OCI-LY7 (cell line): ENCODE measurements around the gene KCNIP4. TPM values are rescaled to one million over a fixed set of nuclear protein-coding genes. Genes with fewer than 3 reads are reported as not detected.

ENCODE experiments used
- BruUV-seq: library from RNA; stranded (reverse); fragments of 400-500 nt; replicated peaks from 2 replicates; lab custom pipeline; 2021; lab: Mats Ljungman, UMichigan
- CTCF ChIA-PET: fragments of 300-600 bp; sonication (Branson Sonifier 250); formaldehyde crosslinking; loops from one replicate; lab custom pipeline; 2022; ENCODE audit warnings: antibody characterized with exemption; ENCODE audit not compliant: unreplicated experiment; lab: Charles Lee
- POLR2A ChIA-PET: fragments of 300-600 bp; sonication (Branson Sonifier 250); formaldehyde crosslinking; loops from one replicate; lab custom pipeline; 2022; ENCODE audit warnings: antibody characterized with exemption; lab: Charles Lee
- DNase-seq: peaks from one replicate; pipeline ENCODE4 v3.0.0-alpha.2; 2015; ENCODE audit warnings: low spot score
- H2AFZ ChIP-seq: fragments of 200-600 bp; sonication (generic), shearing (Covaris generic); 2 replicates; pipeline ENCODE4 v1.6.1; 2014; ENCODE audit warnings: mild to moderate bottlenecking, antibody characterized with exemption, low read length, moderate library complexity
- H3K27ac ChIP-seq: fragments of 200-600 bp; sonication (generic); 2 replicates; pipeline ENCODE4 v1.5.1; 2014; ENCODE audit warnings: mixed run types, low read depth, mild to moderate bottlenecking, moderate library complexity, low read length, inconsistent platforms; ENCODE audit not compliant: poor library complexity, severe bottlenecking
- H3K36me3 ChIP-seq: fragments of 200-600 bp; sonication (generic); 2 replicates; pipeline ENCODE4 v1.6.1; 2014; ENCODE audit warnings: mild to moderate bottlenecking, antibody characterized with exemption, low read length, moderate library complexity, mixed read lengths; ENCODE audit not compliant: insufficient read depth
- H3K4me1 ChIP-seq: fragments of 200-600 bp; sonication (generic); 2 replicates; pipeline ENCODE4 v1.5.1; 2014; ENCODE audit warnings: mild to moderate bottlenecking, low read length; ENCODE audit not compliant: insufficient read depth, poor library complexity, severe bottlenecking
- H3K4me2 ChIP-seq: fragments of 200-600 bp; sonication (generic); 2 replicates; pipeline ENCODE4 v1.6.1; 2014; ENCODE audit warnings: mild to moderate bottlenecking, low read length
- H3K4me3 ChIP-seq: fragments of 200-600 bp; sonication (generic); 2 replicates; pipeline ENCODE4 v1.5.1; 2014; ENCODE audit warnings: mild to moderate bottlenecking, low read depth, low read length; ENCODE audit not compliant: poor library complexity, severe bottlenecking
- H3K79me2 ChIP-seq: fragments of 200-600 bp; sonication (generic); 2 replicates; pipeline ENCODE4 v1.6.1; 2016; ENCODE audit warnings: low read depth, mild to moderate bottlenecking, low read length, moderate library complexity, mixed read lengths; ENCODE audit not compliant: insufficient read depth
- H3K9me2 ChIP-seq: fragments of 200-600 bp; sonication (generic); 2 replicates; pipeline ENCODE4 v1.6.1; 2016; ENCODE audit warnings: mild to moderate bottlenecking, low read length, mixed read lengths; ENCODE audit not compliant: insufficient read depth
- H3K9me3 ChIP-seq: fragments of 200-600 bp; sonication (generic); 2 replicates; pipeline ENCODE4 v1.6.1; 2014; ENCODE audit warnings: mild to moderate bottlenecking, mixed run types, low read length, mixed read lengths
- H4K20me1 ChIP-seq: fragments of 200-600 bp; sonication (generic); 2 replicates; pipeline ENCODE4 v1.6.1; 2014; ENCODE audit warnings: mild to moderate bottlenecking, antibody characterized with exemption, low read length, moderate library complexity, mixed read lengths; ENCODE audit not compliant: insufficient read depth
- EZH2phosphoT487 ChIP-seq: fragments of 200-600 bp; sonication (generic); IDR thresholded peaks from 2 replicates; pipeline ENCODE4 v1.6.1; 2018; ENCODE audit warnings: low read depth, borderline replicate concordance, mild to moderate bottlenecking, mixed run types, antibody characterized with exemption, low read length, moderate library complexity, mixed read lengths
- intact Hi-C: fragments of 100-400 bp; cut with micrococcal nuclease; formaldehyde crosslinking; loops from one replicate; pipeline ENCODE4 v1.10.0; 2022; ENCODE audit not compliant: unreplicated experiment
- total RNA-seq, 2 experiments: library from RNA; depleted of rRNA in 1 of 2; stranded (reverse); fragments of >200 nt in 1 of 2; shearing (Covaris generic) in 1 of 2; gene quantifications; 2 replicates each; pipeline ENCODE4 v1.2.3, GENCODE V29; 2014 to 2022
- TF ChIP-seq, protein P1 (sequence below): fragments of 200-600 bp; sonication (generic); conservative IDR thresholded peaks from 2 replicates; pipeline ENCODE4 v1.5.1; 2014; ENCODE audit warnings: mild to moderate bottlenecking, antibody characterized with exemption, low read length, moderate library complexity, mixed read lengths

KCNIP4 gene
- total RNA-seq, 2 experiments from 2014 or later, result not detected

GRCh38 chr4:21544955-21545354 is 403.6 kb downstream of the KCNIP4 start:
- Histone ChIP-seq H4K20me1 (no peaks in the 10 kb centered on the region), H3K4me2 (no peak overlapping the region), H2AFZ (no peak overlapping the region), H3K79me2 (no peaks in the 10 kb centered on the region), H3K4me1 (no peaks in the 10 kb centered on the region), H3K4me3 (no peak overlapping the region), H3K27ac (no peak overlapping the region), H3K9me3 (no peaks in the 10 kb centered on the region), H3K36me3 (no peaks in the 10 kb centered on the region), H3K9me2 (no peaks in the 10 kb centered on the region)
- intact Hi-C loops, result no loop called here
- TF ChIP-seq, protein P1, sequence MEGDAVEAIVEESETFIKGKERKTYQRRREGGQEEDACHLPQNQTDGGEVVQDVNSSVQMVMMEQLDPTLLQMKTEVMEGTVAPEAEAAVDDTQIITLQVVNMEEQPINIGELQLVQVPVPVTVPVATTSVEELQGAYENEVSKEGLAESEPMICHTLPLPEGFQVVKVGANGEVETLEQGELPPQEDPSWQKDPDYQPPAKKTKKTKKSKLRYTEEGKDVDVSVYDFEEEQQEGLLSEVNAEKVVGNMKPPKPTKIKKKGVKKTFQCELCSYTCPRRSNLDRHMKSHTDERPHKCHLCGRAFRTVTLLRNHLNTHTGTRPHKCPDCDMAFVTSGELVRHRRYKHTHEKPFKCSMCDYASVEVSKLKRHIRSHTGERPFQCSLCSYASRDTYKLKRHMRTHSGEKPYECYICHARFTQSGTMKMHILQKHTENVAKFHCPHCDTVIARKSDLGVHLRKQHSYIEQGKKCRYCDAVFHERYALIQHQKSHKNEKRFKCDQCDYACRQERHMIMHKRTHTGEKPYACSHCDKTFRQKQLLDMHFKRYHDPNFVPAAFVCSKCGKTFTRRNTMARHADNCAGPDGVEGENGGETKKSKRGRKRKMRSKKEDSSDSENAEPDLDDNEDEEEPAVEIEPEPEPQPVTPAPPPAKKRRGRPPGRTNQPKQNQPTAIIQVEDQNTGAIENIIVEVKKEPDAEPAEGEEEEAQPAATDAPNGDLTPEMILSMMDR, result no peak
- no peak for TF ChIP-seq EZH2phosphoT487
- DNase-seq, result no peak
- no TSS peak for BruUV-seq
- POLR2A ChIA-PET, result interaction anchor here (0.7 kb wide), 1 partner anchor 882 kb away, joined by 4 read pairs; no protein-coding TSS in a partner anchor
- CTCF ChIA-PET, result no interaction called here

GRCh38 chr4:21544415-21544814 is 404.2 kb downstream of the KCNIP4 start:
- CTCF ChIA-PET, result no interaction called here
- intact Hi-C loops, result no loop called here
- no peaks in the 10 kb centered on the region for H3K36me3 ChIP-seq

GRCh38 chr4:21543514-21543913 is 405.1 kb downstream of the KCNIP4 start:
- no peak for TF ChIP-seq EZH2phosphoT487
- TF ChIP-seq, protein P1, result no peak
- no peaks in the 10 kb centered on the region for H3K79me2 ChIP-seq
- H4K20me1 ChIP-seq, result no peaks in the 10 kb centered on the region
- no peak overlapping the region for H3K27ac ChIP-seq
- no peak for DNase-seq
- H3K9me2 ChIP-seq, result no peaks in the 10 kb centered on the region
- no TSS peak for BruUV-seq
- no peak overlapping the region for H3K4me3 ChIP-seq
- H2AFZ ChIP-seq, result no peak overlapping the region
- intact Hi-C loops, result no loop called here
- no peaks in the 10 kb centered on the region for H3K9me3 ChIP-seq
- no peak overlapping the region for H3K4me2 ChIP-seq
- POLR2A ChIA-PET, result interaction anchor here (1.1 kb wide), 1 partner anchor 10 kb away, joined by 3 read pairs; no protein-coding TSS in a partner anchor
- H3K36me3 ChIP-seq, result no peaks in the 10 kb centered on the region
- H3K4me1 ChIP-seq, result no peaks in the 10 kb centered on the region
- CTCF ChIA-PET, result no interaction called here

More at GRCh38 chr4:21544415-21544814, 404.2 kb downstream of the KCNIP4 start:
- H3K4me1 ChIP-seq, result no peaks in the 10 kb centered on the region
- H3K4me3 ChIP-seq, result no peak overlapping the region
- POLR2A ChIA-PET, result interaction anchor here (0.7 kb wide), 1 partner anchor 883 kb away, joined by 4 read pairs; no protein-coding TSS in a partner anchor
- DNase-seq, result no peak
- H3K9me2 ChIP-seq, result no peaks in the 10 kb centered on the region
- TF ChIP-seq, protein P1, result no peak
- no peak for TF ChIP-seq EZH2phosphoT487
- no TSS peak for BruUV-seq
- H3K4me2 ChIP-seq, result no peak overlapping the region
- H3K27ac ChIP-seq, result no peak overlapping the region
- H2AFZ ChIP-seq, result no peak overlapping the region
- H3K79me2 ChIP-seq, result no peaks in the 10 kb centered on the region
- no peaks in the 10 kb centered on the region for H4K20me1 ChIP-seq
- no peaks in the 10 kb centered on the region for H3K9me3 ChIP-seq
